SK-N-SH (cell line): Measurements from ENCODE around the gene ARMH3.

Experiments
- EP300 ChIP-seq, 2 experiments: IDR thresholded peaks; 2 replicates each; pipeline versions ENCODE4 v1.4.0 to v1.6.1; 2012; ENCODE audit warnings: borderline replicate concordance in 1 of 2, low read depth in 1 of 2, low read length in 1 of 2
- EZH2phosphoT487 ChIP-seq: fragments of 200-600 bp; sonication (generic); IDR thresholded peaks from 2 replicates; pipeline ENCODE4 v1.6.1; 2017; ENCODE audit warnings: low read depth, mixed run types, mild to moderate bottlenecking, antibody characterized with exemption, moderate library complexity, borderline replicate concordance
- FOSL2 ChIP-seq: IDR thresholded peaks from 2 replicates; pipeline ENCODE4 v1.4.0; 2012; ENCODE audit warnings: low read depth, mild to moderate bottlenecking, moderate library complexity, borderline replicate concordance
- JUND ChIP-seq: IDR thresholded peaks from 2 replicates; pipeline ENCODE4 v1.4.0; 2012
- MEF2A ChIP-seq: IDR thresholded peaks from 2 replicates; pipeline ENCODE4 v1.4.0; 2012; ENCODE audit warnings: low read depth, borderline replicate concordance
- POLR2AphosphoS5 ChIP-seq: IDR thresholded peaks from 2 replicates; pipeline ENCODE4 v1.6.1; 2012; ENCODE audit warnings: low read depth, low read length
- RFX5 ChIP-seq: IDR thresholded peaks from 2 replicates; pipeline ENCODE4 v1.6.1; 2012; ENCODE audit warnings: mild to moderate bottlenecking, improper control_type of control experiment, low read length
- SMC3 ChIP-seq: IDR thresholded peaks from 2 replicates; pipeline ENCODE4 v1.6.1; 2012; ENCODE audit warnings: low read depth, low read length, improper control_type of control experiment
- TCF12 ChIP-seq: IDR thresholded peaks from 2 replicates; pipeline ENCODE4 v1.4.0; 2012
- YY1 ChIP-seq: IDR thresholded peaks from 2 replicates; pipeline ENCODE4 v1.4.0; 2012; ENCODE audit warnings: low read depth, mild to moderate bottlenecking
- TF ChIP-seq, protein P1 (sequence below): fragments of 200-600 bp; sonication (generic); IDR thresholded peaks from 2 replicates; pipeline ENCODE4 v1.6.1; 2017; ENCODE audit warnings: antibody characterized with exemption, mild to moderate bottlenecking, moderate library complexity
- TF ChIP-seq, protein P2 (sequence below): IDR thresholded peaks from 2 replicates; pipeline ENCODE4 v1.6.1; 2012; ENCODE audit warnings: mild to moderate bottlenecking, low read depth, low read length, moderate library complexity

DNA sequence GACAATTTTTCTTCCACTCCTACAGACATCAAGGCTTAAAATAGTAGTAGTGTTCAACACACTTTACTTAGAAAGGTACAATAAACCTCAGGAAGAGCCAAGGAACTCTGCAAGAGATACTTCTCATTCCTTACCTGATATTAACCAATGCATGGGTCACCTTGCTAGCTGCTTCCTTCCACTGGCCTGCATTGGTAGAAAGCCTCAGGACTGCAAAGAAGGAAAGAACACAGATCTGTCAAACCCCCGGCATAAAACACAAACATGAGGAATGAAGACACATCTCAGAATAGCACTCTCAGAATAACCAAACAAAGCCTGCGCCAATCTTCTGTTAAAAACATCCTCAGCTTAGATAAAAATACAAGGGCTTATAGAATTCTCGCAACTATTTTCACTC is 116.2 kb downstream of the ARMH3 start:
- TF ChIP-seq, protein P1, sequence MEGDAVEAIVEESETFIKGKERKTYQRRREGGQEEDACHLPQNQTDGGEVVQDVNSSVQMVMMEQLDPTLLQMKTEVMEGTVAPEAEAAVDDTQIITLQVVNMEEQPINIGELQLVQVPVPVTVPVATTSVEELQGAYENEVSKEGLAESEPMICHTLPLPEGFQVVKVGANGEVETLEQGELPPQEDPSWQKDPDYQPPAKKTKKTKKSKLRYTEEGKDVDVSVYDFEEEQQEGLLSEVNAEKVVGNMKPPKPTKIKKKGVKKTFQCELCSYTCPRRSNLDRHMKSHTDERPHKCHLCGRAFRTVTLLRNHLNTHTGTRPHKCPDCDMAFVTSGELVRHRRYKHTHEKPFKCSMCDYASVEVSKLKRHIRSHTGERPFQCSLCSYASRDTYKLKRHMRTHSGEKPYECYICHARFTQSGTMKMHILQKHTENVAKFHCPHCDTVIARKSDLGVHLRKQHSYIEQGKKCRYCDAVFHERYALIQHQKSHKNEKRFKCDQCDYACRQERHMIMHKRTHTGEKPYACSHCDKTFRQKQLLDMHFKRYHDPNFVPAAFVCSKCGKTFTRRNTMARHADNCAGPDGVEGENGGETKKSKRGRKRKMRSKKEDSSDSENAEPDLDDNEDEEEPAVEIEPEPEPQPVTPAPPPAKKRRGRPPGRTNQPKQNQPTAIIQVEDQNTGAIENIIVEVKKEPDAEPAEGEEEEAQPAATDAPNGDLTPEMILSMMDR, result no peak
- TF ChIP-seq RFX5, result no peak
- TF ChIP-seq MEF2A, result no peak
- TF ChIP-seq EZH2phosphoT487, result no peak
- TF ChIP-seq JUND, result no peak
- TF ChIP-seq EP300 (IDR thresholded peaks at IDR 0.05; ENCODE audit: borderline replicate concordance in 1 of 2, low read depth in 1 of 2, low read length in 1 of 2), result no peak
- TF ChIP-seq TCF12, result no peak
- TF ChIP-seq, protein P2, sequence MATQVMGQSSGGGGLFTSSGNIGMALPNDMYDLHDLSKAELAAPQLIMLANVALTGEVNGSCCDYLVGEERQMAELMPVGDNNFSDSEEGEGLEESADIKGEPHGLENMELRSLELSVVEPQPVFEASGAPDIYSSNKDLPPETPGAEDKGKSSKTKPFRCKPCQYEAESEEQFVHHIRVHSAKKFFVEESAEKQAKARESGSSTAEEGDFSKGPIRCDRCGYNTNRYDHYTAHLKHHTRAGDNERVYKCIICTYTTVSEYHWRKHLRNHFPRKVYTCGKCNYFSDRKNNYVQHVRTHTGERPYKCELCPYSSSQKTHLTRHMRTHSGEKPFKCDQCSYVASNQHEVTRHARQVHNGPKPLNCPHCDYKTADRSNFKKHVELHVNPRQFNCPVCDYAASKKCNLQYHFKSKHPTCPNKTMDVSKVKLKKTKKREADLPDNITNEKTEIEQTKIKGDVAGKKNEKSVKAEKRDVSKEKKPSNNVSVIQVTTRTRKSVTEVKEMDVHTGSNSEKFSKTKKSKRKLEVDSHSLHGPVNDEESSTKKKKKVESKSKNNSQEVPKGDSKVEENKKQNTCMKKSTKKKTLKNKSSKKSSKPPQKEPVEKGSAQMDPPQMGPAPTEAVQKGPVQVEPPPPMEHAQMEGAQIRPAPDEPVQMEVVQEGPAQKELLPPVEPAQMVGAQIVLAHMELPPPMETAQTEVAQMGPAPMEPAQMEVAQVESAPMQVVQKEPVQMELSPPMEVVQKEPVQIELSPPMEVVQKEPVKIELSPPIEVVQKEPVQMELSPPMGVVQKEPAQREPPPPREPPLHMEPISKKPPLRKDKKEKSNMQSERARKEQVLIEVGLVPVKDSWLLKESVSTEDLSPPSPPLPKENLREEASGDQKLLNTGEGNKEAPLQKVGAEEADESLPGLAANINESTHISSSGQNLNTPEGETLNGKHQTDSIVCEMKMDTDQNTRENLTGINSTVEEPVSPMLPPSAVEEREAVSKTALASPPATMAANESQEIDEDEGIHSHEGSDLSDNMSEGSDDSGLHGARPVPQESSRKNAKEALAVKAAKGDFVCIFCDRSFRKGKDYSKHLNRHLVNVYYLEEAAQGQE, result no peak
- TF ChIP-seq YY1, result no peak
- no peak for TF ChIP-seq POLR2AphosphoS5
- no peak for TF ChIP-seq FOSL2
- no peak for TF ChIP-seq SMC3
